IMR-90 (cell line): ENCODE measurements around the gene UBFD1. TPM values are rescaled to one million over a fixed set of nuclear protein-coding genes. Genes with fewer than 3 reads are reported as not detected.
A peak's percentile ranks its signal among the peaks of the same experiment; 100 is the strongest.

Experiments used
- ATAC-seq: fragments of 200-7000 bp; cut with Tn5 transposase; 2 replicates; pipeline ENCODE4 v1.9.1; 2020; ENCODE audit warnings: low read depth, mild to moderate bottlenecking, moderate library complexity
- BruUV-seq: library from RNA; stranded (reverse); fragments of 400-500 nt; replicated peaks from 2 replicates; lab custom pipeline; 2021; lab: Mats Ljungman, UMichigan
- CTCF ChIA-PET: fragments of 300-600 bp; formaldehyde crosslinking; extraction: SDS; loops from one replicate; lab custom pipeline; 2021; ENCODE audit warnings: antibody characterized with exemption; lab: Yijun Ruan, JAX
- POLR2A ChIA-PET: fragments of 300-600 bp; sonication (Branson Sonifier 250); formaldehyde crosslinking; loops from one replicate; lab custom pipeline; 2022; ENCODE audit warnings: antibody characterized with exemption; ENCODE audit not compliant: unreplicated experiment; lab: Charles Lee
- DNase-seq: peaks from one replicate; pipeline ENCODE4 v3.0.0; 2013
- H2AFZ ChIP-seq: replicated peaks from 2 replicates; pipeline ENCODE3; 2013; ENCODE audit warnings: low read length, mild to moderate bottlenecking; ENCODE audit not compliant: poor library complexity
- H2AK5ac ChIP-seq: 2 replicates; pipeline ENCODE4 v1.6.1; 2013; ENCODE audit warnings: low read depth, low read length, inconsistent platforms
- H2AK9ac ChIP-seq: replicated peaks from 2 replicates; pipeline ENCODE3; 2013; ENCODE audit warnings: mild to moderate bottlenecking, low read depth, low read length, moderate library complexity; ENCODE audit not compliant: poor library complexity
- H2BK120ac ChIP-seq: 2 replicates; pipeline ENCODE4 v1.6.1; 2013; ENCODE audit warnings: low read depth, low read length, inconsistent platforms
- H2BK15ac ChIP-seq: 3 replicates; pipeline ENCODE4 v1.6.1; 2013; ENCODE audit warnings: low read depth, low read length, inconsistent platforms
- H2BK20ac ChIP-seq: 2 replicates; pipeline ENCODE4 v1.6.1; 2013; ENCODE audit warnings: low read depth, mild to moderate bottlenecking, inconsistent platforms, low read length, moderate library complexity
- H2BK5ac ChIP-seq: 2 replicates; pipeline ENCODE4 v1.6.1; 2013; ENCODE audit warnings: mild to moderate bottlenecking, low read depth, low read length, inconsistent platforms; ENCODE audit not compliant: poor library complexity, severe bottlenecking
- H3K14ac ChIP-seq: replicated peaks from 2 replicates; pipeline ENCODE4 v1.6.1; 2013; ENCODE audit warnings: low read depth, low read length, inconsistent platforms
- H3K18ac ChIP-seq: 2 replicates; pipeline ENCODE4 v1.6.1; 2013; ENCODE audit warnings: low read depth, low read length, control low read depth
- H3K23ac ChIP-seq: 2 replicates; pipeline ENCODE4 v1.6.1; 2013; ENCODE audit warnings: low read depth, low read length, inconsistent platforms
- H3K27ac ChIP-seq: 2 replicates; pipeline ENCODE4 v1.5.1; 2013; ENCODE audit warnings: mild to moderate bottlenecking, control low read depth, low read length; ENCODE audit not compliant: insufficient read depth
- H3K27me3 ChIP-seq: 2 replicates; pipeline ENCODE4 v1.6.1; 2013; ENCODE audit warnings: low read length; ENCODE audit not compliant: control insufficient read depth, insufficient read depth
- H3K36me3 ChIP-seq: 2 replicates; pipeline ENCODE4 v1.6.1; 2013; ENCODE audit warnings: low read length, mixed read lengths; ENCODE audit not compliant: control insufficient read depth, insufficient read depth
- H3K4ac ChIP-seq: 2 replicates; pipeline ENCODE4 v1.6.1; 2013; ENCODE audit warnings: low read depth, low read length, inconsistent platforms
- H3K4me1 ChIP-seq: 2 replicates; pipeline ENCODE4 v1.6.1; 2013; ENCODE audit warnings: low read length, mixed read lengths; ENCODE audit not compliant: control insufficient read depth, insufficient read depth
- H3K4me2 ChIP-seq: 2 replicates; pipeline ENCODE4 v1.6.1; 2013; ENCODE audit warnings: low read depth, mild to moderate bottlenecking, control low read depth, low read length, moderate library complexity
- H3K4me3 ChIP-seq: 2 replicates; pipeline ENCODE4 v1.5.1; 2013; ENCODE audit warnings: low read depth, mild to moderate bottlenecking, control low read depth, low read length, moderate library complexity; ENCODE audit not compliant: insufficient read depth
- H3K56ac ChIP-seq: 2 replicates; pipeline ENCODE4 v1.6.1; 2013; ENCODE audit warnings: low read length, inconsistent platforms; ENCODE audit not compliant: insufficient read depth; ENCODE audit errors: extremely low read depth
- H3K79me1 ChIP-seq, 2 experiments: 2 replicates each; pipeline ENCODE4 v1.6.1; 2013; ENCODE audit warnings: low read length in 2 of 2, inconsistent platforms in 1 of 2, low read depth in 1 of 2
- H3K9ac ChIP-seq: 2 replicates; pipeline ENCODE4 v1.6.1; 2013; ENCODE audit warnings: low read depth, low read length, control low read depth
- H3K9me1 ChIP-seq: 2 replicates; pipeline ENCODE4 v1.6.1; 2013; ENCODE audit warnings: low read length, inconsistent platforms; ENCODE audit not compliant: insufficient read depth
- H3K9me3 ChIP-seq: 2 replicates; pipeline ENCODE4 v1.6.1; 2013; ENCODE audit warnings: low read length; ENCODE audit not compliant: control insufficient read depth, insufficient read depth
- H4K20me1 ChIP-seq: 2 replicates; pipeline ENCODE4 v1.6.1; 2013; ENCODE audit warnings: low read length, inconsistent platforms; ENCODE audit not compliant: insufficient read depth
- H4K5ac ChIP-seq: 2 replicates; pipeline ENCODE4 v1.6.1; 2013; ENCODE audit warnings: mild to moderate bottlenecking, low read depth, low read length, control low read depth
- H4K8ac ChIP-seq, 2 experiments: 2 replicates each; pipeline ENCODE4 v1.6.1; 2013; ENCODE audit warnings: low read depth in 2 of 2, low read length in 2 of 2, control low read depth in 1 of 2, inconsistent platforms in 1 of 2
- H4K91ac ChIP-seq: 2 replicates; pipeline ENCODE4 v1.6.1; 2013; ENCODE audit warnings: low read depth, low read length, inconsistent platforms; ENCODE audit not compliant: insufficient read depth
- ELK1 ChIP-seq: fragments of 150-350 bp; IDR thresholded peaks from 2 replicates; pipeline ENCODE4 v1.6.1; 2016; ENCODE audit warnings: low read depth, mild to moderate bottlenecking, low read length, moderate library complexity, borderline replicate concordance
- MAFK ChIP-seq: IDR thresholded peaks from 2 replicates; pipeline ENCODE4 v1.6.1; 2012; ENCODE audit warnings: low read depth, low read length, improper control_type of control experiment
- MAZ ChIP-seq: IDR thresholded peaks from 2 replicates; pipeline ENCODE4 v1.6.1; 2012; ENCODE audit warnings: low read depth, mild to moderate bottlenecking, low read length, improper control_type of control experiment, moderate library complexity, borderline replicate concordance
- MXI1 ChIP-seq: IDR thresholded peaks from 2 replicates; pipeline ENCODE4 v1.6.1; 2012; ENCODE audit warnings: low read depth, mild to moderate bottlenecking, low read length, moderate library complexity, borderline replicate concordance
- SMC3 ChIP-seq: fragments of 150-350 bp; IDR thresholded peaks from 2 replicates; pipeline ENCODE4 v1.6.1; 2016; ENCODE audit warnings: low read depth, mild to moderate bottlenecking, antibody characterized with exemption, low read length, moderate library complexity
- WGBS, 2 experiments: methylation state at CpG; one replicate each; pipeline versions ENCODE4 v1.1.5 to v1.1.7; 2013; ENCODE audit warnings: missing lambda C conversion rate in 2 of 2; ENCODE audit not compliant: insufficient read length in 1 of 2; ENCODE audit errors: extremely low coverage in 2 of 2; 5-methylcytosine and 5-hydroxymethylcytosine counted together
- dilution Hi-C: fragments of 300-500 bp; cut with HindIII; formaldehyde crosslinking; loops from one replicate; pipeline ENCODE4 v1.14.3; 2018; ENCODE audit warnings: low sequenced_read_pairs; ENCODE audit not compliant: unreplicated experiment
- in situ Hi-C: fragments of 300-500 bp; cut with MboI; formaldehyde crosslinking; loops from 3 replicates; pipeline ENCODE4 v1.14.3; 2019; ENCODE audit warnings: low sequenced_read_pairs, inconsistent platforms, mixed read lengths
- intact Hi-C: fragments of 100-400 bp; cut with micrococcal nuclease; formaldehyde crosslinking; loops from 2 replicates; pipeline ENCODE4 v1.10.0; 2022
- polyA plus RNA-seq, 3 experiments: library from polyadenylated mRNA; depleted of rRNA; stranded (reverse); fragments of >200 nt; gene quantifications; 2 replicates each; pipeline ENCODE4 v1.2.3, GENCODE V29; 2012; ENCODE audit warnings: low replicate concordance in 1 of 3
- total RNA-seq: library from RNA; depleted of rRNA; stranded (reverse); fragments of >200 nt; gene quantifications from 2 replicates; pipeline ENCODE4 v1.2.3, GENCODE V29; 2012

The UBFD1 gene
- total and polyA plus RNA-seq, 2 of the 4 experiments (the other 2 are of a cell fraction): 39.3 to 55.0 TPM

GRCh38 chr16:23516366-23517137 lies 41.0 kb upstream of the UBFD1 start:
- H3K9me3 ChIP-seq: no peaks in the 10 kb centered on the region
- no peak overlapping the region for H4K5ac ChIP-seq
- H3K18ac ChIP-seq: no peak overlapping the region
- intact Hi-C loops: no loop called here
- H2AK5ac ChIP-seq: no peak overlapping the region
- DNase-seq: no peak
- POLR2A ChIA-PET: no interaction called here
- no peak overlapping the region for H2BK20ac ChIP-seq
- peak overlapping the region; percentile 14 for H2AFZ ChIP-seq
- CTCF ChIA-PET: no interaction called here
- no peak overlapping the region for H4K8ac ChIP-seq
- TF ChIP-seq SMC3 (no peak), ELK1 (no peak), MAZ (no peak), MXI1 (no peak), MAFK (no peak)
- 0 out of 4 replicates have a peak, but pooled peaks cover 0 to 2% of the 10 kb centered on the region in 2 experiments for H3K79me1 ChIP-seq
- no peak overlapping the region for H2BK15ac ChIP-seq
- dilution Hi-C loops: no loop called here
- H4K20me1 ChIP-seq: no peaks in the 10 kb centered on the region
- H2BK5ac ChIP-seq: no peak overlapping the region
- no peak overlapping the region for H2AK9ac ChIP-seq
- H3K27ac ChIP-seq: no peak overlapping the region
- no peak for ATAC-seq
- no peak overlapping the region for H3K23ac ChIP-seq
- no peak overlapping the region for H3K4ac ChIP-seq
- no peak overlapping the region for H3K9ac ChIP-seq
- H4K91ac ChIP-seq: no peak overlapping the region
- no peak overlapping the region for H3K56ac ChIP-seq
- BruUV-seq: no TSS peak
- H3K27me3 ChIP-seq: no peaks in the 10 kb centered on the region
- 100% methylated on average over 1 of the region's 4 CpGs; no CpG with 5 or more reads in 1 of the 2 experiments for WGBS, 2 experiments
- peaks cover 17% of the 10 kb centered on the region for H3K36me3 ChIP-seq
- no peak overlapping the region for H2BK120ac ChIP-seq
- H3K4me1 ChIP-seq: no peaks in the 10 kb centered on the region
- 0 out of 2 replicates have a peak, but pooled peaks cover 7% of the 10 kb centered on the region for H3K9me1 ChIP-seq
- in situ Hi-C loops: no loop called here
- H3K4me3 ChIP-seq: no peak overlapping the region
- no peak overlapping the region for H3K4me2 ChIP-seq
- no peak overlapping the region for H3K14ac ChIP-seq
